Activated CD4-positive, alpha-beta memory T cell treated with anti-CD3 and anti-CD28 coated beads for 36 hours (primary cell): ENCODE results near the gene FAM76A. TPM values are rescaled to one million over a fixed set of nuclear protein-coding genes. Genes with fewer than 3 reads are reported as not detected.
"Not testable (repeated sequence)": the region's sequence is repeated elsewhere in the genome, so short reads cannot be mapped to it uniquely, and the experiment has no call there.

Experiments used
- CTCF ChIA-PET: fragments of 350-600 bp; sonication (Branson Sonifier 250); formaldehyde crosslinking; loops from one replicate; lab custom pipeline; 2021; ENCODE audit warnings: antibody characterized with exemption, inconsistent platforms; lab: Charles Lee
- POLR2A ChIA-PET: fragments of 350-600 bp; sonication (Branson Sonifier 250); formaldehyde crosslinking; loops from one replicate; lab custom pipeline; 2021; ENCODE audit warnings: antibody characterized with exemption; lab: Charles Lee
- DNase-seq: peaks from one replicate; pipeline ENCODE4 v3.0.0-alpha.2; 2020
- H3K27ac Mint-ChIP-seq: one replicate; pipeline ENCODE4 v1.8.0; 2021; ENCODE audit warnings: mixed read lengths
- H3K27me3 Mint-ChIP-seq: one replicate; pipeline ENCODE4 v1.8.0; 2021; ENCODE audit warnings: mixed read lengths
- H3K36me3 Mint-ChIP-seq: one replicate; pipeline ENCODE4 v1.8.0; 2021; ENCODE audit warnings: mixed read lengths
- H3K4me1 Mint-ChIP-seq: one replicate; pipeline ENCODE4 v1.8.0; 2021; ENCODE audit warnings: low read depth, mixed read lengths
- H3K4me3 Mint-ChIP-seq: one replicate; pipeline ENCODE4 v1.8.0; 2021; ENCODE audit warnings: mild to moderate bottlenecking, mixed read lengths
- H3K9me3 Mint-ChIP-seq: one replicate; pipeline ENCODE4 v1.8.0; 2021; ENCODE audit warnings: mixed read lengths
- intact Hi-C: fragments of 100-400 bp; cut with micrococcal nuclease; formaldehyde crosslinking; loops from one replicate; pipeline ENCODE4 v1.15.1; 2023
- total RNA-seq, 2 experiments: library from RNA; stranded (reverse); gene quantifications; one replicate each; pipeline ENCODE4 v1.2.3, GENCODE V29; 2021

The FAM76A gene
- total RNA-seq: 10 to 100 TPM in 1 of 2 experiments, 1 to 10 TPM in 1; 8.1 to 11.8 TPM

DNA sequence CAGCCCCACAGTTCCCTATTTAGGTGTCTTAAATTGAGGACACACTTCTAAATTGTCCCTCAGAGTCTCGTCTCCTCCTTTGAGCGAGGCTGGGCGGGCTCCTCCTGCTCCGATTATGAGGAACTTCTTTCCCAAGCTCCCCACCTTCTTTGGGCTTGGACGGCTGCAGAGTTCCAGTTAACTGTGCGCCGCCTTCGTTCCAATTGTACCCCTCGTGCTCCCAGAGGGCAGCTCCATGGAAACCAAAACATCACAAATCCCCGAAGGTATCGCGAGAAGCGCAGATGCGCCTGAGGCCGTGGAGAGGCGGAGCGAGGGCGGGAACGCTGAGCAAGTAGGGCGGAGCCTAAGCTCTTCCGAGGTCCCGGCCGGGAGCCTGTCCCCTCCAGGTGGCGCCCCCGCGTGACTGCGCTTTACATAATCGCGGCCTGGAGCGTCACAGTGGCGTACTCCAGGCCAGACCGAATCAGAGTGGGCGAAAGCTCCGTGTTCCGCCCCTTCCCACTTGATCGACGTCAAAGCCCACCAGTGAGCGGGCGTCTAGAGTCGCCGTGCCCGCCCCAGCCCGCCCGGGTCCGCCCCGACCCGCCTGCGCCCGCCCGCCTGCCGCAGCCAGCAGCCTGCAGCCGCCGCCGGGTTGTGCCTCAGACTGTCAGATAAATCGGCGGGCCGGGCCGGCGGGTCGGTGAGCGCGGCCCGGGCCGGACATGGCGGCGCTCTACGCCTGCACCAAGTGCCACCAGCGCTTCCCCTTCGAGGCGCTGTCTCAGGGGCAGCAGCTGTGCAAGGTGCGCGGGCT, at the start of gene FAM76A:
Gene FAM76A (plus strand): TSS at position 588 of the 799 bp plus-strand sequence. CDS start 120 bp downstream, at position 708.
- no peaks in the 10 kb centered on the region for H3K27me3 Mint-ChIP-seq
- ChIA-PET POLR2A (interaction anchor here (0.5 to 1.7 kb wide), 11 partner anchors 33 to 856 kb away, joined by 3 to 34 read pairs (median 4); partner anchors contain the start of genes IFI6, NUDC, PPP1R8 and STX12), CTCF (interaction anchor here (0.7 to 3.9 kb wide), 12 partner anchors 27 to 1399 kb away, joined by 3 to 39 read pairs (median 4); partner anchors contain the start of genes IFI6, PPP1R8 and STX12)
- peak within 1 kb of the TSS; percentile 79 for H3K27ac Mint-ChIP-seq
- peaks cover 8% of the 10 kb centered on the region for H3K36me3 Mint-ChIP-seq
- intact Hi-C loops: loop anchor here (1.0 to 10.0 kb wide), 4 partner anchors 48 to 109 kb away; partner anchors contain the start of genes IFI6, PPP1R8 and STX12
- no peaks in the 10 kb centered on the region for H3K9me3 Mint-ChIP-seq
- H3K4me3 Mint-ChIP-seq: peak within 1 kb of the TSS; percentile 81
- peak; percentile 100 for DNase-seq
- H3K4me1 Mint-ChIP-seq: peaks cover 16% of the 10 kb centered on the region

DNA sequence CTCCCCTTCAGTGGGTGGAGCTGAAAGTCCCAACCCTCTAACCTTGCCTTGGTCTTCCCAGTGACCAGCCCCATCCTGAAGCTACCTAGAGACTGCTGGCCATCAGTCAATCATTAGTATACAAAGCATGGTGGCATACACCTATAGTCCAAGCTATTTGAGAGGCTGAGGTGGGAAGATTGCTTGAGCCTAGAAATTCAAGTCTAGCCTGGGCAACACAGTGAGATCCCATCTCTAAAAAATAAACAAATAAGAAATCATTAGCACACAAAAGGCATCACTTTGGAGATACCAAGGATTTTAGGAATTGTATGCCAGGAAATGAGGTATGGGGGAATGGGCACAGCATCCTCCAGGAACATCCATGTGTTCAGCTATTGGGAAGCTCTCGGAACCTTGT, 49.4 kb upstream of the FAM76A start:
- CTCF ChIA-PET: interaction anchor here (1.0 kb wide), 1 partner anchor 376 kb away, joined by 3 read pairs; no protein-coding TSS in a partner anchor
- peaks cover 9% of the 10 kb centered on the region for H3K4me1 Mint-ChIP-seq
- peaks cover 5% of the 10 kb centered on the region for H3K36me3 Mint-ChIP-seq
- H3K4me3 Mint-ChIP-seq: no peak overlapping the region
- peaks cover 18% of the 10 kb centered on the region for H3K9me3 Mint-ChIP-seq
- no peaks in the 10 kb centered on the region for H3K27me3 Mint-ChIP-seq
- intact Hi-C loops: no loop called here
- no peak for DNase-seq
- no peak overlapping the region for H3K27ac Mint-ChIP-seq
- POLR2A ChIA-PET: no interaction called here

DNA sequence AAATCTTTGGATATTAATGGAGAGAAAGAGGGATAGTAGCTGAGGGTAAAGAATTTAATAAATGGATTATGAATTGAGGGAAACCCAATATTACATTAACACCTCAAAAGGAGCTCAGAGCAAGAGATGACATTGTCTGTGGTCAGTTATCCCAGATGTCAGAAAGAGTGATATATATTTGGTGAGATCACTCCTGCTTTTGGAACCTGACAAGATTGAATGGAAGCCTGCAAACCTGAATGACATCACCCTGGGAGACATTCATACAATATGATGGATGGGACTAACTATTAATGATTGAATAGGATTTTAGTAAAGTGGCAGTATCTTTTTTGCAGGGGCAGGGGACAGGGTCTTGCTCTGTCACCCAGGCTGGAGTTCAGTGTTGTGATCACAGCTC, 47.0 kb upstream of the FAM76A start:
- POLR2A ChIA-PET: no interaction called here
- DNase-seq: no peak
- H3K27ac Mint-ChIP-seq: no peak overlapping the region
- H3K27me3 Mint-ChIP-seq: no peaks in the 10 kb centered on the region
- no peaks in the 10 kb centered on the region for H3K4me1 Mint-ChIP-seq
- peaks cover 11% of the 10 kb centered on the region for H3K36me3 Mint-ChIP-seq
- CTCF ChIA-PET: interaction anchor here (0.8 kb wide), 1 partner anchor 9 kb away, joined by 4 read pairs; no protein-coding TSS in a partner anchor
- intact Hi-C loops: no loop called here
- H3K9me3 Mint-ChIP-seq: peaks cover 31% of the 10 kb centered on the region
- H3K4me3 Mint-ChIP-seq: no peak overlapping the region

DNA sequence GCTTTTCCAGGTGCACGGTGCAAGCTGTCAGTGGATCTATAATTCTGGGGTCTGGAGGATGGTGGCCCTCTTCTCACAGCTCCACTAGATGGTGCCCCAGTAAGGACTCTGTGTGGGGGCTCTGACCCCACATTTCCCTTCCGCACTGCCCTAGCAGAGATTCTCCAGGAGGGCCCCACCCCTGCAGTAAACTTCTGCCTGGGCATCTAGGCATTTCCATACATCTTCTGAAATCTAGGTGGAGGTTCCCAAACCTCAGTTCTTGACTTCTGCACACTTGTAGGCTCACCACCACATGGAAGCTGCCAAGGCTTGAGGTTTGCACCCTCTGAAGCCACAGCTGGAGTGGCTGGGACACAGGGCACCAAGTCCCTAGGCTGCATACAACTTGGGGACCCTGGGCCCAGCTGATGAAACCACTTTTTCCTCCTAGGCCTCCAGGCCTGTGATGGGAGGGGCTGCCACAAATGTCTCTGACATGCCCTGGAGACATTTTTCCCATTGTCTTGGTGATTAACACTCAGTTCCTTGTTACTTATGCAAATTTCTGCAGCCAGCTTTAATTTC, 45.5 kb upstream of the FAM76A start:
- H3K4me3 Mint-ChIP-seq: not testable (repeated sequence)
- peaks cover 31% of the 10 kb centered on the region for H3K9me3 Mint-ChIP-seq
- CTCF ChIA-PET: interaction anchor here (1.4 kb wide), 1 partner anchor 11 kb away, joined by 7 read pairs; no protein-coding TSS in a partner anchor

DNA sequence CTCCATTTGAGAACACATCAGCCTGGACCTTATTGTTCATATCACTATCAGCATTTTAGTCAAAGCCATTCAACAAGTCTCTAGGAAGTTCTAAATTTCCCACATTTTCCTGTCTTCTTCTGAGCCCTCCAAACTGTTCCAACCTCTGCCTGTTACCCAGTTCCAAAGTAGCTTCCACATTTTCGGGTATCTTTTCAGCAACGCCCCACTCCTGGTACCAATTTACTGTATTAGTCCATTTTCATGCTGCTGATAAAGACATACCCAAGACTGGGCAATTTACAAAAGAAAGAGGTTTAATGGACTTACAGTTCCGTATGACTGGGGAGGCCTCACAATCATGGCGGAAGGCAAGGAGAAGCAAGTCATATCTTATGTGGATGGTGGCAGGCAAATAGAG, 44.2 kb upstream of the FAM76A start:
- H3K9me3 Mint-ChIP-seq: peaks cover 31% of the 10 kb centered on the region
- POLR2A ChIA-PET, H3K27me3 Mint-ChIP-seq, DNase-seq, CTCF ChIA-PET, intact Hi-C loops, H3K27ac Mint-ChIP-seq, H3K4me3 Mint-ChIP-seq, H3K4me1 Mint-ChIP-seq: not testable (repeated sequence)
- H3K36me3 Mint-ChIP-seq: peaks cover 11% of the 10 kb centered on the region

More for the DNA sequence above, 45.5 kb upstream of the FAM76A start:
- intact Hi-C loops, H3K27me3 Mint-ChIP-seq, DNase-seq, H3K27ac Mint-ChIP-seq, POLR2A ChIA-PET, H3K4me1 Mint-ChIP-seq: not testable (repeated sequence)
- H3K36me3 Mint-ChIP-seq: peaks cover 11% of the 10 kb centered on the region

DNA sequence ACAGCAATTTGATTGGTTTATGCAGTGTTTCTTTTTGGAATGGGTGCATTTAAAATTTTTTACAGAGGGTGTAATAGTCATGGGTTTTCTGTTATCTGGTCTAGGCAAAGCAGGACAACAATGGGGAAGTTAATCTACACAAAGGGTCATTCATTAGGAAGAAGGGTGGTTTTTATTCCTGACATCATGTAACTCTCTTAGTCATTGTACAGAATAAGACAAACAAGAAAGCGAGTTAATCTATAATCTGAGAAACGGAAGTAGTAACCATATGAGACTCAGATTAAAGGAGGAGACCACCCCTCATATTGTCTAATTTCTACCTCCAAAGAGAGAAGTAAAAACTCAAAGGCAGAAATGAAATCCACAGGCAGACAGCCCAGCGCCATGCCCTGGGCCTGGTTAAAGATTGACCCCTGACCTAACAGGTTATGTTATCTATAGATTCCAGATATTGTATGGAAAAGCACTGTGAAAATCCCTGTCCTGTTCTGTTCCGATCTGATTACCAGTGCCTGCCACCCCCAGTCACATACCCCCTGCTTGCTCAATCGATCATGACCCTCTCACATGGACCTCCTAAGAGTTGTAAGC, 43.3 kb upstream of the FAM76A start:
- ChIA-PET POLR2A (no interaction called here), CTCF (interaction anchor here (1.5 kb wide), 1 partner anchor 13 kb away, joined by 3 read pairs; no protein-coding TSS in a partner anchor)
- no peak overlapping the region for H3K27ac Mint-ChIP-seq
- DNase-seq: no peak
- H3K4me1 Mint-ChIP-seq: no peaks in the 10 kb centered on the region
- H3K9me3 Mint-ChIP-seq: peaks cover 31% of the 10 kb centered on the region
- no peak overlapping the region for H3K4me3 Mint-ChIP-seq
- intact Hi-C loops: no loop called here
- H3K36me3 Mint-ChIP-seq: peaks cover 11% of the 10 kb centered on the region
- no peaks in the 10 kb centered on the region for H3K27me3 Mint-ChIP-seq

DNA sequence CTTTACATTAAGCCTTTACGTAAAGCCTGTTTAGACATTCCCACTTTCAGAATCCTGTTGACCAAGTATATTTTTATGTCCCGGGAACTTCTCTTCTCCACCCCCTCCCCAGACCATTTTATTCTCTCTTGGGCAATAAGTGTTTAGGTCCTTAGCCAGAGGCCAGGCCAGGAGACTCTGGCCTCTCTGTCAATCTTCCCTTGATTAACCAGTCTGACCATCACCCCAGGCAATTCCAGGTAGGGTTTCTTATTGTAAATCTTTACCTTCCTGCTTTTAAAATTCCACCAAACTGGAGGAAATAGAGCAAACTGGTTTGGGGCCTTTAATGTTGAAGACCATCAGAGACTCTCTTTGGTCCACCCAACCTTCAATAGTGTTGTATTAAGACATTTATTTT, 41.6 kb upstream of the FAM76A start:
- ChIA-PET CTCF (no interaction called here), POLR2A (no interaction called here)
- Mint-ChIP-seq H3K27ac (no peak overlapping the region), H3K4me1 (peaks cover 1% of the 10 kb centered on the region), H3K9me3 (peaks cover 31% of the 10 kb centered on the region), H3K4me3 (no peak overlapping the region), H3K36me3 (peaks cover 11% of the 10 kb centered on the region), H3K27me3 (no peaks in the 10 kb centered on the region)
- intact Hi-C loops: no loop called here
- DNase-seq: no peak

DNA sequence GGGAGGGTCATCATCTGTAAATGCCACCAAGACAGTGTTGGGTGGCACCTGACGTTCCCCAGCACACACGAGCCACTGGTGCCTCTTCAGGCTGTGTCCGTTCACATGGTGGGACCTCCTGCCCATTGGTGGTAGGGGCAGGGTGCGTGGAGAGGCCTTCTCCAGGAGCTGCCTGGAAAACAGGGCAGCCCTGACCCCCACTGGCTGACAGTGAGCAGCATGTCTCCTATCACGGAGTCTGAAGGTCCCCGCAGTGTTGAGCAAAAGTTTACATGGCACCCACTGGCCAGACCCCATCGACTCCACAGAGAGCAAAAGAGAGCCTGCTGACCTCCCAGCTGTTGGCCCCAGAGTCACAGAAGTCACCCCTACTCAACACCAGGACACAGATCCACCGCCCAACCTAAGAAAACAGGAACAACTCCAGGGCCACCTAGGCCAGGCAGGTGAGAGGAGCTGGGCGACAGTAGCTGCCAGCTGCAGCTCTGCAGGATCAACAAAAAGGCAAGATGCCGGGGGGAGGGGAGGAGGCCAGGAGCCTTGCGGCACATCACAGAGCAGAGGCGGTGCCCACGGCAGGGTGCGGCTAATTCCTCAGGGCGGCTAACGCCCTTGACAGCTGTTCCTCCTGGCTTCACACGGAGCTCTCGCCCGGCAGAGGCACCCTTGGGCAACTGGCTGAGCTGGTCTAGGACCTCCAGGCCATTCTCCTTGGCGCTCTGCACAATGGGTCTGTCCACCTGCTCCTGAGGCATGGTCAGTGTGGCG, 39.4 kb upstream of the FAM76A start:
- no peak for DNase-seq
- intact Hi-C loops: no loop called here
- H3K27ac Mint-ChIP-seq: no peak overlapping the region
- ChIA-PET CTCF (interaction anchor here (0.6 kb wide), 2 partner anchors 143 to 241 kb away, joined by 3 to 4 read pairs; no protein-coding TSS in a partner anchor), POLR2A (interaction anchor here (1.2 kb wide), 1 partner anchor 39 kb away, joined by 3 read pairs; the partner anchor contains the start of gene FAM76A)
- peaks cover 6% of the 10 kb centered on the region for H3K36me3 Mint-ChIP-seq
- H3K9me3 Mint-ChIP-seq: peaks cover 13% of the 10 kb centered on the region
- peaks cover 16% of the 10 kb centered on the region for H3K4me1 Mint-ChIP-seq
- no peaks in the 10 kb centered on the region for H3K27me3 Mint-ChIP-seq
- no peak overlapping the region for H3K4me3 Mint-ChIP-seq

DNA sequence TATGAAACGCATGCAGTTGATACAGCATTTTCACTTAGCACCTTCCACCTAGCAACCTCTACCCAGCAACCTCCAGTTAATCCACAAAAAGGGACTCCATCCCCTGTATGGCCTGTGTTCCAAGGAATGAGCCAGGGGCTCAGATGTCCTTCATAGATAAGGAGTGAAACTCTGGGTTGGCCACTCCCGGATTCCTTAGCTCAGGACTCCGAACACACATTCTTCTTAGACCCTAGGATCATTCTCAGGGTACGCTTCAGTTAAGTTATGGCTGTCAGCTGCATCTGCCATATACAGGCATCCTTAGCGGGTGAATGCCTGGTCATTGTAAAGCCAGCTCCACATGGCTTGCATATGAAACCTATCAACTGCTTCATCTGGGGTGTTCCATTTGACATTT, 37.9 kb upstream of the FAM76A start:
- no peak overlapping the region for H3K4me3 Mint-ChIP-seq
- peaks cover 16% of the 10 kb centered on the region for H3K4me1 Mint-ChIP-seq
- intact Hi-C loops: no loop called here
- no peaks in the 10 kb centered on the region for H3K27me3 Mint-ChIP-seq
- POLR2A ChIA-PET: no interaction called here
- DNase-seq: no peak
- CTCF ChIA-PET: no interaction called here
- peaks cover 3% of the 10 kb centered on the region for H3K36me3 Mint-ChIP-seq
- no peak overlapping the region for H3K27ac Mint-ChIP-seq
- H3K9me3 Mint-ChIP-seq: peaks cover 5% of the 10 kb centered on the region

DNA sequence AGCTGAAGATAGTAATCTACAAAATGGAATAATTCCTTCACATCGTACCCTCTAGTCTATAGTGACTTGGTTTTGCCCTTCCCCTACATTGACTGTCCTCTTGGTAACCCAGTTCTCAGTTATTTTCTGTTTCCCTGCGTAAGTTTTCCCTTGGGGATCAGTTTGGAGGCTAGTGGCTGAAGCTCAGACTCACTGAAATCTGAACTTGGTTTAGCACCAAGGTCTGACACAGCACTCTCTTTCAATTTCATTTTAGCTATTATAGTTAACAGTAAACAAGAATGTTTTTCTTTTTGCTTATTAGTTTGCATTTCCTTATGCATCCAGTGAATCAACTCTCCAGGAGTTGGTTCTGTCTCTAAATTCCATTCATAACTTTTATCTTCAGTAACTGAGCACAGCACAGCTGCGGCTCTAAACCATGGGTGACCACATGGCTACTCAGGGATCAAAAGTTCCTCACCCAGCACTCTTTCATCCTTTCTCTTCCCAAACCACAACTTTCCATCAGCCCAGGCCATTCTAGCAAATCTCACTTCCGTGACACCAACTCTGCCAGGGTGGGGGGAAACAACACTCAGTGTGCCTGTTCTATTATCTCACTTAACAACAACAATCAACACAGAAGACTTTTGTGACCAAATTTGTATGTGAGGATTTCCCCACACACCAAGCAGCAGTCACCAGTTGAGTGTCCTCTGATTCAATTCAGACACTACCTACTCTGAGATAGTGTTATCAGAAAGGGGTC, 36.2 kb upstream of the FAM76A start:
- ChIA-PET CTCF (interaction anchor here (1.0 to 3.0 kb wide), 3 partner anchors 18 to 20 kb away, joined by 3 to 13 read pairs (median 6); partner anchors contain the start of gene IFI6), POLR2A (no interaction called here)
- Mint-ChIP-seq H3K9me3 (peaks cover 4% of the 10 kb centered on the region), H3K27ac (peak overlapping the region; percentile 51), H3K4me3 (no peak overlapping the region), H3K4me1 (peaks cover 16% of the 10 kb centered on the region), H3K36me3 (peaks cover 3% of the 10 kb centered on the region), H3K27me3 (no peaks in the 10 kb centered on the region)
- intact Hi-C loops: no loop called here
- peak; percentile 40 for DNase-seq

DNA sequence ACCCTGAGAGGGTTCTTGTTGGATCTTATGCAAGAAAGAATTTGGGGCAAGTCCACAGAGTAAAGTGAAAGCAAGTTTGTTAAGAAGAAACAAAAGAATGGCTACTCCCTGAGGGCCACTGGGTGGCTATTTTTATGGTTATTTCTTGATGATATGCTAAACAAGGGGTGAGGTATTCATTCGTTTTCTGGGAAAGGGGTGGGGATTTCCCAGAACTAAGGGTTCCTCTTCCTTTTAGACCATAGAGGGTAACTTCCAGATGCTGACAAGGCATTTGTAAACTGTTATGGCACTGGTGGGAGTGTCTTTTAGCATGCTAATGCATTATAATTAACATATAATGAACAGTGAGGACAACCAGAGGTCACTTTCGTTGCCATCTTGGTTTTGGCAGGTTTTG, 35.6 kb upstream of the FAM76A start:
- no peak for DNase-seq
- Mint-ChIP-seq H3K27ac (peak overlapping the region; percentile 51), H3K36me3 (peaks cover 3% of the 10 kb centered on the region), H3K4me1 (peaks cover 16% of the 10 kb centered on the region), H3K4me3 (no peak overlapping the region), H3K27me3 (no peaks in the 10 kb centered on the region), H3K9me3 (peaks cover 4% of the 10 kb centered on the region)
- intact Hi-C loops: no loop called here
- CTCF ChIA-PET: interaction anchor here (1.1 to 3.0 kb wide), 2 partner anchors 20 to 21 kb away, joined by 6 to 13 read pairs; no protein-coding TSS in a partner anchor
- POLR2A ChIA-PET: no interaction called here
